Memory B cell (primary cell): ENCODE data around the gene SNX30.

ENCODE experiments used
- ATAC-seq: fragments of 150-1000 bp; cut with Tn5 transposase; 2 replicates; pipeline ENCODE4 v1.10.0; 2021; ENCODE audit warnings: low read depth, mild to moderate bottlenecking, moderate library complexity
- DNase-seq, 2 donors: peaks; one replicate each; pipeline ENCODE4 v3.0.0; 2022; ENCODE audit warnings: low spot score in 2 of 2
- H3K27ac Mint-ChIP-seq: one replicate; pipeline ENCODE4 v1.8.0; 2022; ENCODE audit warnings: mild to moderate bottlenecking, moderate library complexity, mixed read lengths
- H3K27me3 Mint-ChIP-seq: one replicate; pipeline ENCODE4 v1.8.0; 2022; ENCODE audit warnings: mixed read lengths
- H3K36me3 Mint-ChIP-seq: one replicate; pipeline ENCODE4 v1.8.0; 2022; ENCODE audit warnings: mild to moderate bottlenecking, mixed read lengths
- H3K4me1 Mint-ChIP-seq: one replicate; pipeline ENCODE4 v1.8.0; 2022; ENCODE audit warnings: mixed read lengths
- H3K4me3 Mint-ChIP-seq: one replicate; pipeline ENCODE4 v1.8.0; 2022; ENCODE audit warnings: mild to moderate bottlenecking, moderate library complexity, mixed read lengths
- H3K9me3 Mint-ChIP-seq: one replicate; pipeline ENCODE4 v1.8.0; 2022; ENCODE audit warnings: mixed read lengths

SNX30 gene

GRCh38 chr9:112856843-112857242, 106.3 kb downstream of the SNX30 start:
- H3K36me3 Mint-ChIP-seq, result peaks cover 11% of the 10 kb centered on the region
- ATAC-seq, result no peak

GRCh38 chr9:112858005-112858404, 107.4 kb downstream of the SNX30 start:
- no peaks in the 10 kb centered on the region for H3K9me3 Mint-ChIP-seq
- H3K4me1 Mint-ChIP-seq, result peaks cover 26% of the 10 kb centered on the region
- no peak overlapping the region for H3K27ac Mint-ChIP-seq
- H3K4me3 Mint-ChIP-seq, result no peak overlapping the region
- DNase-seq (no peak), ATAC-seq (peak; percentile 25)
- no peaks in the 10 kb centered on the region for H3K27me3 Mint-ChIP-seq
- H3K36me3 Mint-ChIP-seq, result peaks cover 7% of the 10 kb centered on the region

More at GRCh38 chr9:112856843-112857242, 106.3 kb downstream of the SNX30 start:
- H3K27ac Mint-ChIP-seq, result no peak overlapping the region
- H3K4me1 Mint-ChIP-seq, result peaks cover 23% of the 10 kb centered on the region
- no peak for DNase-seq
- H3K27me3 Mint-ChIP-seq, result no peaks in the 10 kb centered on the region
- no peak overlapping the region for H3K4me3 Mint-ChIP-seq
- H3K9me3 Mint-ChIP-seq, result no peaks in the 10 kb centered on the region

- no peak overlapping the region for H3K27ac Mint-ChIP-seq
- H3K9me3 Mint-ChIP-seq, result no peaks in the 10 kb centered on the region
- ATAC-seq, result peak; percentile 97
- H3K27me3 Mint-ChIP-seq, result no peaks in the 10 kb centered on the region
- H3K36me3 Mint-ChIP-seq, result peaks cover 5% of the 10 kb centered on the region
- peaks cover 30% of the 10 kb centered on the region for H3K4me1 Mint-ChIP-seq
- H3K4me3 Mint-ChIP-seq, result no peak overlapping the region
- peak in 1 of 2 donors; percentile 30 for DNase-seq
Observed at GRCh38 chr9:112858625-112859147, 108.1 kb downstream of the SNX30 start.

GRCh38 chr9:112860451-112860850, 109.9 kb downstream of the SNX30 start:
- Mint-ChIP-seq H3K4me1 (peaks cover 34% of the 10 kb centered on the region), H3K36me3 (peaks cover 4% of the 10 kb centered on the region), H3K4me3 (no peak overlapping the region), H3K9me3 (no peaks in the 10 kb centered on the region), H3K27ac (no peak overlapping the region), H3K27me3 (no peaks in the 10 kb centered on the region)
- DNase-seq, result no peak
- ATAC-seq, result no peak

- Mint-ChIP-seq H3K27me3 (no peaks in the 10 kb centered on the region), H3K4me3 (no peak overlapping the region), H3K9me3 (no peaks in the 10 kb centered on the region), H3K36me3 (peaks cover 7% of the 10 kb centered on the region), H3K4me1 (peaks cover 34% of the 10 kb centered on the region), H3K27ac (no peak overlapping the region)
- no peak for DNase-seq
- ATAC-seq, result no peak
Observed at GRCh38 chr9:112861155-112861554, 110.6 kb downstream of the SNX30 start.

- Mint-ChIP-seq H3K27ac (no peak overlapping the region), H3K9me3 (no peaks in the 10 kb centered on the region), H3K27me3 (no peaks in the 10 kb centered on the region), H3K36me3 (peaks cover 10% of the 10 kb centered on the region), H3K4me3 (no peak overlapping the region), H3K4me1 (peaks cover 32% of the 10 kb centered on the region)
- DNase-seq (no peak), ATAC-seq (no peak)
Observed at GRCh38 chr9:112861638-112862555, 111.3 kb downstream of the SNX30 start.

GRCh38 chr9:112863214-112863613, 112.7 kb downstream of the SNX30 start:
- DNase-seq (no peak), ATAC-seq (no peak)
- H3K4me1 Mint-ChIP-seq, result peaks cover 34% of the 10 kb centered on the region
- H3K4me3 Mint-ChIP-seq, result no peak overlapping the region
- peak overlapping the region; percentile 4 for H3K27ac Mint-ChIP-seq
- H3K9me3 Mint-ChIP-seq, result no peaks in the 10 kb centered on the region
- H3K27me3 Mint-ChIP-seq, result no peaks in the 10 kb centered on the region
- H3K36me3 Mint-ChIP-seq, result peaks cover 18% of the 10 kb centered on the region

GRCh38 chr9:112863746-112864145, 113.2 kb downstream of the SNX30 start:
- DNase-seq (no peak), ATAC-seq (no peak)
- H3K27ac Mint-ChIP-seq, result peak overlapping the region; percentile 4
- peaks cover 20% of the 10 kb centered on the region for H3K36me3 Mint-ChIP-seq
- H3K4me3 Mint-ChIP-seq, result no peak overlapping the region
- peaks cover 31% of the 10 kb centered on the region for H3K4me1 Mint-ChIP-seq
- H3K9me3 Mint-ChIP-seq, result no peaks in the 10 kb centered on the region
- no peaks in the 10 kb centered on the region for H3K27me3 Mint-ChIP-seq

- Mint-ChIP-seq H3K9me3 (no peaks in the 10 kb centered on the region), H3K27me3 (no peaks in the 10 kb centered on the region), H3K4me3 (no peak overlapping the region), H3K36me3 (peaks cover 20% of the 10 kb centered on the region), H3K27ac (no peak overlapping the region), H3K4me1 (peaks cover 27% of the 10 kb centered on the region)
- DNase-seq (no peak), ATAC-seq (no peak)
Observed at GRCh38 chr9:112864403-112864802, 113.8 kb downstream of the SNX30 start.

GRCh38 chr9:112864982-112865381, 114.4 kb downstream of the SNX30 start:
- H3K27me3 Mint-ChIP-seq, result no peaks in the 10 kb centered on the region
- no peak overlapping the region for H3K27ac Mint-ChIP-seq
- DNase-seq (no peak), ATAC-seq (no peak)
- peaks cover 27% of the 10 kb centered on the region for H3K4me1 Mint-ChIP-seq
- H3K4me3 Mint-ChIP-seq, result no peak overlapping the region
- peaks cover 25% of the 10 kb centered on the region for H3K36me3 Mint-ChIP-seq
- no peaks in the 10 kb centered on the region for H3K9me3 Mint-ChIP-seq

GRCh38 chr9:112866662-112867274, 116.2 kb downstream of the SNX30 start:
- DNase-seq, result no peak
- Mint-ChIP-seq H3K27me3 (no peaks in the 10 kb centered on the region), H3K27ac (no peak overlapping the region), H3K4me1 (peaks cover 17% of the 10 kb centered on the region), H3K9me3 (no peaks in the 10 kb centered on the region), H3K4me3 (no peak overlapping the region), H3K36me3 (peaks cover 26% of the 10 kb centered on the region)
- no peak for ATAC-seq

GRCh38 chr9:112867275-112867991, 116.9 kb downstream of the SNX30 start:
- Mint-ChIP-seq H3K27me3 (no peaks in the 10 kb centered on the region), H3K36me3 (peaks cover 26% of the 10 kb centered on the region), H3K4me3 (no peak overlapping the region), H3K4me1 (peaks cover 21% of the 10 kb centered on the region), H3K9me3 (no peaks in the 10 kb centered on the region), H3K27ac (no peak overlapping the region)
- ATAC-seq, result no peak
- DNase-seq, result no peak

- Mint-ChIP-seq H3K9me3 (no peaks in the 10 kb centered on the region), H3K4me3 (no peak overlapping the region), H3K27ac (no peak overlapping the region), H3K4me1 (peaks cover 16% of the 10 kb centered on the region), H3K36me3 (peaks cover 26% of the 10 kb centered on the region), H3K27me3 (no peaks in the 10 kb centered on the region)
- ATAC-seq (no peak), DNase-seq (no peak)
Observed at GRCh38 chr9:112868461-112868860, 117.9 kb downstream of the SNX30 start.

GRCh38 chr9:112869041-112869529, 118.5 kb downstream of the SNX30 start:
- DNase-seq (no peak), ATAC-seq (no peak)
- Mint-ChIP-seq H3K27me3 (no peaks in the 10 kb centered on the region), H3K4me3 (no peak overlapping the region), H3K27ac (no peak overlapping the region), H3K9me3 (no peaks in the 10 kb centered on the region), H3K36me3 (peaks cover 26% of the 10 kb centered on the region), H3K4me1 (peaks cover 10% of the 10 kb centered on the region)
